Renal pelvis (tissue), 4 donors: Measurements from ENCODE around the gene SOX30. TPM values are rescaled to one million over a fixed set of nuclear protein-coding genes. Genes with fewer than 3 reads are reported as not detected.

Source experiments
- DNase-seq: peaks from one replicate; pipeline ENCODE4 v3.0.0-alpha.2; 2013
- polyA plus RNA-seq, 3 donors: library from polyadenylated mRNA; unstranded; fragments of 120-200 nt; gene quantifications; one replicate each; pipeline ENCODE4 v1.2.1, GENCODE V29; 2013; ENCODE audit not compliant: insufficient read length in 3 of 3

SOX30 gene
- polyA plus RNA-seq, 3 donors: 0.58 to 0.68 (median 0.64) TPM

DNA sequence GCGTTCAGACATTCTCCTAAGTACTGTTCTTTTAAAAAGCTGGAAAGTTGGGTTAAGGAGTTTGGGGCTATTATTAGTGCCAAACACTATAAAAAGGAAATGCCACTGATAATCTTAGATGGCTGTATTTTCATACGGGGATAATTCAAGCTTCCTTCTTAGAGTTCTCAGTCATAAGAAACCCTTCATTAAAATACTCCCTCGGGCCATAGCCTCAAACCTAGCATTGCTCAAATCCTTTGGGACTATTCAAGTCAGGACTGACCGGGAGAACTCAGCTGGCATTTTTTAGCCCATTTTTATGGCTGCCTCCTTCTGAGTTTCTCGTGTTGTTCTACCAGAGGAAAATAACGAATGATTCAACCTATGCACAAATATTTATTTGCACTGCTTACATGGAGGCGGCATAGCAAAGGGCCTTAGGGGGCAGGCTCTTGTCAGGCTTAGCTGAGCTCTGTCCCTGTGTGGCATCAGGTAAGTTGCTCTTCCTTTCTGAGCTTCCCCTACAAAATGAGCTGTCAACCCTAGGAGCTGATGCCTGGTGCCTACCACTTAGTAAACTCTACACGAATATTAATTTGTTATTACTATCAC, 43.2 kb downstream of the SOX30 start:
- no peak for DNase-seq

DNA sequence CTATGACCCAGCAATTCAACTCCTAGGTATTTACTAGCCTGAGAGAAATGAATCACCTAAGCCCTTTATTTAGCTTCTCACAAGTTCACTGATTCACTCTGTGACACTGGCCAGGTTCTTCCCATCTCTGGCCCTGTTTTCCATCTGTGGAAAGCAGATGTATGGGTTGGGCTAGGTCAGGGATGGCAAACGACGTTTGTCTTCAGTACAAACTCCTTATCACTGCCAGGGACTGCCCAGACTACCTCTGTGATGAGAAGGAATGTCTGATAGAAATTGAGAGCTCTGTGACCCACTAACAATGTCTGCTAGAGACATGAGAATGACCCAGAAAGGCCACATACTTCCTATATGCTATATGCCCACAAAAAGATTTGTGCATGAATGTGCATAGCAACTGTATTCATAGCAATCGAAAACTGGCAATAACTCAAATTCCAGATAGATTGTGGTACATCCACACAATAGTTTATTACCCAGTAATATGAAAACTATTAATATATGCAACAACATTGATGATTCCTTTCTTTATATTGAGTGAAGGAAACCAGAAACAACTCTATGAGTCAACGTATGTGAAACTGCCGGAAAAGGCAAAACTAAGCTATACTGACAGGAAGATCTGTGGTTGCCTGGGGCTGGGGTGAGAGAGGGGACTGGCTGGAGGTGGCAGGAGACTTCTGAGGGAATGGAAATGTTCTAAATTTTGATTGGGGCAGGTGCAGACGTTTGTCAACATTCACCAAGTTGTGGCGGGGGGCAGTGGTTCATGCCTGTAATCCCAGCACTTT, 44.7 kb downstream of the SOX30 start:
- no peak for DNase-seq

DNA sequence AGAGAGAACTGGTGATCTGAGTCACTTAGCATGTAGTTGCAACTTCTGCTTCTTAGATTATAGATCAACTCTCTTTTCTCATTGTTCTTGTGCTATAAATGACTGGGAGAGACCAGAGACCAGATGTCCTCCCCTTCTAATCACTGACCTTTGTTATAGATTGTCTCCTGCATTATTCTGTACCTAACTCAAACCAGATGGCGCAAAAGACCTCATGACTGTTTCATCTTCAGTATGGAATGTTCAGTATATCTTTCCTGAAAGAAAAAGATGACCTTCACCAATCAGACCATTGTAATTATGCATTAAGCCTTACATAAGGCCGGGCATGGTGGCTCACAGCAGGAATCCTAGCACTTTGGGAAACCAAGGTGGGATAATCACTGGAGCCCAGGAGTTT, 46.2 kb downstream of the SOX30 start:
- no peak for DNase-seq

DNA sequence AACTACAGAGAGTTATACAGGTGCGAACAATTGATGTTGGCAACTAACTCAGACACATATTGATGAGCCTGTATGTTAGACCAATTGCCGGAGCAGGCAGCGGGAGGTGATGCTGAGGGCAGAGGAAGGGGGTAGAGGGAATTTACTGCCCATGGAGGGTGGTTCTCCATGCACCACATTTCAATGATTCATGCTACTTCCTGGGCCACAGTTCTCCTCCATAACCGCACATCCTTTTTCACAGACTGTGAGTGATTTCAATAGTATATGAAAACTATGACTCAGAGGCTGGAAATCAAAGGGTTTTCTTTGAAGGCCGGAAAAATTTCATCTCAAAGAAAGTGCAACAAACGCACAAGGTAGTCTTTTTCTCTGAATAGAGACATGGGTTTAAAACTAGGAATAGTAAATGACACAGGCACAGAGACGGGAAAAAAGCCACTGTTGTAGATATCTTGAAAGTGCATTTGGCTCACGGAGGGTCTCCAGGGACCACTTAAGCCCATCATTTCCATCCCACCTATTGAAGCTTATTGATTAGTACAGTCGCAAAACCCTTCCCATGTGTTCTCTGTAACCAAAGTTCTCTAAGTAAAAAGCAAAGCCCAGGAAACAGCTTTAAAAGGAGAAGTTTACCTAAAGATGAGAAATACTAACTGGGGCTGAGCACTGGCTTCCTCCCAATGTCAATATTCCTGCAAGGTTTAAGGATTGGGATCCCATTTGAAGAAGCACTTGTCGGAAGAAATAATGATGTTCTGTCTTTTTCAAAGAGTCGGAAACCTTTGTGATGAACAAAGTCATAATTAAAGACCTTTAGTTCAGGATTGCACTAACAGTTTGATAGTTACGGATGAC, 48.7 kb downstream of the SOX30 start:
- no peak for DNase-seq

DNA sequence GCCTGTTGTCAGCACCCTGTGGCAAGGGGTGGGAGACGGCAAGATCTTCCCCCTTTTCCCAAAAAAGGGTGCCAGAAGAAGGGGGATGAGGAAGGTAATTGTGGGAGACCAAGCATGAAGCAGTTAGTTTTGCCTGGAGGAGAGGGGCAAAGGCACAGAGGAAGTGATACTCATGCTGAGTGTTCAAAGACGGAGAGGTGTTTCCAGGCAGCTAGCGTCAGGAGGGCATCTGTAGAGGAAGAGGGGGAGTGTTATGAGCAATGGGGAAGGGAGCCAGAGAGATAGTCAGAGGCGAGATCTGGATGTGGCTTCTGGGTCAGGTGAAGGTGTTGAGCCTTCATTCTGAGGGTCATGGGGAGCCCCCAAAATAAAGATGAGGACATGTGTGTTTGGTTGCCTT, 49.7 kb downstream of the SOX30 start:
- DNase-seq: no peak

DNA sequence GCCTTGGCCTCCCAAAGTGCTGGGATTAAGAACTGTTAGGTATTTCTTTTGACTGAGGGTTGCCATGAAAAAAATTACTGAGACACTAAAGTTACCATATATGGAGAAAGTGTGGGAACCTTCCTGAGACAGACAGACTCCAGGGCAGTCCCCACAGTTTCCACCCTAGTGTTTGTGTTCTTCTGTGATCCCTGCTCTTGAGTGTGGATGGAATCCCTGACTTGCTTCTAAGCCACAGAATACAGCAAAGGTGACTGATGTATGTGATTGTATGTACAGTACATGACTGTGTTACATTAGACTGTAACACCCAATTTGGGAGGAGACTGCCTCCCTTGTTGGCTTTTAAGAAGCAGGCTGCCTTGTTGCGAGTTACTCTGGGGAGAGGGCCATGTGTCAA, 52.0 kb downstream of the SOX30 start:
- DNase-seq: no peak

DNA sequence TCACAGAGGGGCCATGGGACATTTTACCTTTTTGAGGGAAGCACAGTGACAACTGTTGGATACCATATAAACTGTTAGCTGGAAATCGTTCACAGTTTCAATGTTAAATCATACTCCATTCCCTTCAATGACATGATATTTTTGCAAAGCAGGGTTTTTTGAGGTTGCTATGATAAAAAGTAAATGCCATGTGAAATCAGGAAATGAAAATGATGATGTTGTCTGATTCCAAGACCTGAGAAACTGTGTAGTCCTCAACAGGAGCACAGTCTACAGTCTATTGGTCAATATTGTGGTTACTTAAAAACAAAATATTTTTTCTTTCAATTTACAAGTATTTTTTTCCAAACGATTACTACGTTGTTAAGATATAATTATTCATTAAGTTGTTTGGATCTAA, 52.7 kb downstream of the SOX30 start:
- DNase-seq: no peak

DNA sequence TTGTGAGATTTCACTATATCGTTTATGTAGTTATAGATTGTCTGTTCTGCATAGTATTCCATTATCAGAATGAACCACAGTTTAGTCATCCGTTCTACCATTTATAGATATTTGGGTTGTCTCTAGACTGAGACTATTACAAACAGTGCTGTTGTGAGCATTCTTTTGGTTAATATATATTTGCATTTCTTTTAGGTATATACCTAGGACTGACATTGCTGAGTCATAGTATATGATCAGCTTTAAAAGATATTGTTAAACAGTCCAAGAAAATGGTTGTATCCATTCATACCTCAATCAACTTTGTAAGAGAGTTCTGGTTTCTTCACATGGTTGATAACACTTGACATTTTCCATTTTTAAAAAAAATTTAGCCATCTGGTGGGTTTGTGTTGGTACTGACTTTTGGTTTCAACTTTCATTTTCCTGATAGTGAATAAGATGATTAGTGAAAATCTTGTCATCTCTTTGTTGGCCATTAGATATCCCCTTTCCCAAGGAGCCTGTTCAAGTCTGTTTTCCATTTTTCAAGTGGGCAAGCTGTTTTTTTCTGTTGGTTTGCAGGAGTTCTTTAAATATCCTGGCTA, 53.8 kb downstream of the SOX30 start:
- no peak for DNase-seq

DNA sequence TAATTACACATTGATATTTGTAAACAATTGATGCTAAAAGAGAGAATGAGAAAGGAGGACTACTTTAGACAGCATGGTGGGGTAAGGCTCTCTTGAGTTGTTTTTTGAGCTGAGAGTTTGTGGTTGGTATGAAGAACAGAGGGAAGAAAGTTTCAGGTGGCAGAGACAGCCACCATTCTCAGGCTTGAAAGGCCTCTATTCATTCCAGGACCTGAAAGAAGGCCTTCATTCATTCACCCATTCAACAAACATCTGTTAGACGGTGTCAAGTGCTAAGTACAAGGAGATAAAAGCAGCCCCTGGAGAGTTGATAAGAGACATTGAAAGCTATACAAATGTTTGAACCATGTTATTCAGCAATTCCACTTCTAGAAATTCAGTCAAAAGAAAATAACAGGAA, 55.0 kb downstream of the SOX30 start:
- no peak for DNase-seq

DNA sequence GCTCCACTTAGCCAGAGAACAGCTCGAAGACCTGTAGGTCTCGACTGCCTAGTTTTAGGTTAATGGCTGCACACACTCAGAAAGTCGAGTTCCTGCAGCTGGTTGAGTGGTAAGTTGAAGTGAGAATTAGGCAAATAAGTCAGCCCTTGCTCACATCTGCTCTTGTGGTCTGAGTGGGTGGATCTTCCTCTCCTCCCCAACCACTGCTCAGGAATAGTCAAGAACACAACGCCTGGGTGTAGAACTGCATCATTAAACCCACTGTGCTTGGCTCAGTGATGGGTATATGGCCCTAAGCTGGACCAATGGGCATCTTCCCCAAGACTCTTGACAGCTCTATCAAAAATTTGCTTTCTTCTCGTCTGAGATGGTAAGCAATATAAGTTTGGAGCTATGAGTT, 55.8 kb downstream of the SOX30 start:
- DNase-seq: no peak

DNA sequence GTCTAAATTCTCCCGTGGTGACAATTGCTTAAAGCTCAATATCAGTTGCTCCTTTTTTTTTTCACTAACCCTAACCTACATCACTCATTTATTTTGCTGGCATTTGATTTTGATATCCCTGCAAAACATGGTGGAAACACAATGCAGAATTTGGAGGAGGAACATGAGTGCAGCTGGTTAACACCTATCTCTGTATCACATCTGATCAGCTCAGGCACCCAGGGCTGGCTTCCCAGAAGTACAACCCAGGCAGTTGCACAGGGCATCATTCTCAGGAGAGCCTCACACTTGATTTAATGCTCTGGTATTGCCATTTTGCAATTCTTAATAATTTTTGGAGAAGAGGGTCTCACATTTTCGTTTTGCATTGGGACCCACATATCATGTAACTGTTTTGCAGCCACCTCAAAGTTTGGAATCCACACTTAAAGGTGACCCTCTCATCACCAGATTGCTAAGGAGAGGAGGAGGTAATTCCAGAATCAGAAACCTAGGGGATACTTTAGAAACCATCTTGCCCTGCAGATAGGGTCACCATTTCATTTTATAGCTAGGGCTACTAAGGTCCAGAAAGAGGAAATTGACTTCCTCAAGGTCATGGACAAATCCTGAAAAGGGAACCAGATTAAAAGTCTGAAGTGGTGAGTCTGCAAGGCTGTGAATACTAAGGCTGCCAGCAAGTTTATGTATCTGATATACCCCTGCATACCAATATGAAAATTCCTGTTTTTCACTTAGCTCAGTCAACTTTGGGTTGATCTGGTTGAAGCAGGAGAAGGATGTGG, 57.4 kb downstream of the SOX30 start:
- DNase-seq: no peak

DNA sequence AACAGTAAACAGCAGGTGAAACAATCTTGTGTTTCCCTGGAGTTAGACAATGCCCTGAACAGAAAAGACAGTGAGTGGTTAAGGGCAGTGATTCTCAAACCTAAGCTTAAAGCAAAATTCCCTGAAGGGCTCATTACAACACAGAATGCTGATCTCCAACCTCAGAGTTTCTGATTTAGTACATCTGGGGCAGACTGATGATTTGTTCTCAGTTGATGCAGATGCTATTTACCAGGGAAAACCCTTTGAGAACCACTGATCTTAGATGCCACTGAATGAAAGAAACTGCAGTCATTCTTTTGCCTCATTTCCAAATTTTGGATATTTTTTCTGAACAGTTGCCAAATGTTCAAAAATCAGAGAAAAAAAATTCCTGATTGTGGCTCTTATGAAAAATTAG, 58.0 kb downstream of the SOX30 start:
- DNase-seq: no peak

DNA sequence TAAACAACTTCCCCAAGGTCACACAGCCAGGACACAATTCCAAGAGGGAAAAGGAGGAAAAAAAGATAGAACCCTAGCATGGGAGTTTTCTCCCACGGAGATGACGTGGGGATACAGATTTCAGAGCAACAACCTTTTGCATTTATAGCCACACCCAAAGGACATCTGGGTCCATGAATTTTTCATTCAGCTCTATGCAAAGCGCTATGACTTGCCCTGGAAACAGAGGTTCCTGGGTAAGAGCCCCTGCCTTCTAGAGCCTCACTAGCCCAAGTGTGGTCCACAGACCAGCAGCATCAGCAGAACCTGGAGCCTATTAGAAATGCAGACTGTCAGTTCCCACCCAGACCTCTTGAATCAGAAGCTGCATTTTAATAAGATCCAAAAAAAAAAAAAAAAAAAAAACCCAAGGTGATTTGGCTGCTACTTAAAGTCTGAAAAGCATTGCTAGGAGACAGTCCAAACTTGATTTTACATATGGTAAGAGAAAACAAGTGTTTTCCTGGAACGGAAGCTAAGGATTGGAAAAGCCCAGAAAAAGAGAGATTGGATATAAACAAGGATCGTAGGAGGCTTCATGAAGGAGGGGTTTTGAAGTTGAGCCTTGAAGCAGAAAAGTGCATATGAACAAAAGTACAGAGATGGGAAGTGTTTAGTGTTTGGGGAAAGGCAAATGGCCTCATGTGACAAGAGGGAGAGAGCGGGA, 59.0 kb downstream of the SOX30 start:
- DNase-seq: no peak

DNA sequence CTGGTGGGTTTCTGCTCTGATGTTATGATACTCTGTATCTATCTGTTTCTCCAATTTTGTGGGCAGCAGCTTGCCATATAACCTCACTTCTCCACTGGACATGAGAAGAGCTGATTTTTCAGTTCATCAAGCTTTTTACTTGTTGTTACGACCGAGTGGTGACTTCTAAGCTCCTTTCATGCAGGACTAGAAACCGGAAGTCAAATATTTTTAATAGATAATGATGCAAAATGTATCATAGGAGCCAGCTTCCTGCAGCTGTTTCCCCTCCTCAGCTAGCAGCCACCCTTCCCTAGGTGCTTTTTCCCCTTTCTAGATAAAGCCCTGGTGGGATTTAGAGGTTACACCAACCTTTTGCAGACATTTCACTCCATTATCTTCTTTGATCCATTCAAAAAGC, 59.6 kb downstream of the SOX30 start:
- no peak for DNase-seq

DNA sequence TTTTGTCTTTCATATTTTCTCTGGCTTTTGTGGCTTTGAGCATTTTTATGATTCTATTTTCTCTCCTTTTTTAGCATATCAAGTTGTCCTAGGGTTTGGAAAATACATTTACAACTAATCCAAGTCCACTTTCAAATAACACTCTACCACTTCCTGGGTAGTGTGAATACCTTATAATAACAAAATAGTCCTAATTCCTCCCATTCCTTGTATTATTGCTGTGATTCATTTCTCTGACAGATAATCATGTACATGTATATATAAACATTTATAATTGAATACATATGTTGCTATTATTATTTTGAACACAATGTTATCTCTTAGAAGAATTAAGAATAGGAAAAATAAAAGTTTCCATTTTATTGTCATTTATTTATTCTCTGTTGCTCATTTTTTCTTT, 61.8 kb downstream of the SOX30 start:
- DNase-seq: no peak

DNA sequence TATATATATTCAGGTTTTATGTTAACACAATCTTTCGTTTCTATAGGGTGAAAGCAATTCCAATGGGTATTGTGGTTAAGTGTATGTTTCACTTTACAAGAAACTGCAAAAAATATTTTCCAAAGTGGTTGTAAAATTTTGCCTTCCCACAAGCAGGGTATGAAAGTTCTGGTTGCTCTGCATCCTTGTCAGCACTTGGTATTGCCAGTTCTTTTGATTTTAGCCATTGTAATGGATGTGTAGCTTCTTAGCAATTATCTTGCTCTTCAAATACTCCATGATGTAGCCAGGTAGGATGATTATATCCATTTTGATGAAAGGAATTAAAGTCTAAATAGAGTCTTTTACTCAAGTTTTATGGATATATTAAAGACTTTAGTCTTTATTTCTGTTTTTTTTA, 67.6 kb downstream of the SOX30 start:
- no peak for DNase-seq

DNA sequence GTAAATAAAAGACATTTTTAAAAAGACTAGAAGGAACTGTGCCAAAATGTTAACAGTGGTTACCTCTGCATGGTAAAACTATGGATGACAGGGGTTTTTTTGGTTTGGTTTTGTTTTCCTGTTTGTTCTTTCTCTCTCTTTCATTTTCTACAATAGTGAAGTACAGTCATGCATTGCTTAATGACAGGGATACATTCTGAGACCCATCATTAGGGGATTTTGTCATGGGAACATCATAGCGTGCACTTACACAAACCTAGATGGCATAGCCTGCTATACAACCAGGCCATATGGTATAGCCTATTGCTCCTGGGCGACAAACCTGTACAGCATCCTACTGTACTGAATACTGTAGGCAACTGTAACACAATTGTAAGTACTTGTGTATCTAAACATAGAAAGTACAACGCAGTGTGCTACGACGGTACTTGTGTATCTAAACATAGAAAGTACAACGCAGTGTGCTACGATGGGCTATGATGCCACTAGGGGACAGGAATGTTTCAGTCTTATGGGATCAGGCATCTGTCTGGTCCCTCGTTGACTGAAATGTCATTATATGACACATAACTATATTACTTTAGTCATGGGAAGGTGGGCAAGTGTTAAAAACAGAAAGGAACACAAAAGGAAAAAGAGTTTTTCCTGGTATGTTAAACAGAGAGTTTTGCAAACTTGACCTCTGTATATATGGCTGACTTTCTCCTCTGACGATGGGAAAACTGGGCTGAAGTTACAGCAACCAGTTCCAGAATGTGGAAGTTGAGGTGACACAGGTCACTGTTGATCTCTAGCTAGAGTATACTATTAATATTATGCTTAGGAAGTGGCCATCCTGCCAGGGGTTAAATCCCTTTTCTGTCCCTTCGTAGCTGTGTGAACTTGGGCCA, 69.3 kb downstream of the SOX30 start:
- no peak for DNase-seq

DNA sequence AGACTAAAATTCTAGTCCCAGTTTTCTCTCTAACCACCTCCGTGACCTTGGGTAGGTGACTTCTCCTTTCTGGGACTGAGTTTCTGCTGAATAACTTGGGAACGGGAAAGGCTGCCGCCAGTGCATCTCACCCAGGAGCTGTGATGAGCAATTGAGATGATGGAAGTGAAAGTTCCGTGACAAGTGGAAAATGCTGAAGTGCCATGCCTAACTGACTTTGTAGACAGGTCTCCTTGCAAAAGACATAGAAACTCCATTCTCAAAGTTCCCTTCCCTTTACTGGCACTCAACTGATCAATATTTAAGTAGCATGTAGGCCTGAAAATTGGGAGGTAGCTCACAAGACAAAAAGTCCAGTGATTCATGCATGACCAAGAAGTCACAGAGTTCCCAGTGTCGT, 70.3 kb downstream of the SOX30 start:
- no peak for DNase-seq

DNA sequence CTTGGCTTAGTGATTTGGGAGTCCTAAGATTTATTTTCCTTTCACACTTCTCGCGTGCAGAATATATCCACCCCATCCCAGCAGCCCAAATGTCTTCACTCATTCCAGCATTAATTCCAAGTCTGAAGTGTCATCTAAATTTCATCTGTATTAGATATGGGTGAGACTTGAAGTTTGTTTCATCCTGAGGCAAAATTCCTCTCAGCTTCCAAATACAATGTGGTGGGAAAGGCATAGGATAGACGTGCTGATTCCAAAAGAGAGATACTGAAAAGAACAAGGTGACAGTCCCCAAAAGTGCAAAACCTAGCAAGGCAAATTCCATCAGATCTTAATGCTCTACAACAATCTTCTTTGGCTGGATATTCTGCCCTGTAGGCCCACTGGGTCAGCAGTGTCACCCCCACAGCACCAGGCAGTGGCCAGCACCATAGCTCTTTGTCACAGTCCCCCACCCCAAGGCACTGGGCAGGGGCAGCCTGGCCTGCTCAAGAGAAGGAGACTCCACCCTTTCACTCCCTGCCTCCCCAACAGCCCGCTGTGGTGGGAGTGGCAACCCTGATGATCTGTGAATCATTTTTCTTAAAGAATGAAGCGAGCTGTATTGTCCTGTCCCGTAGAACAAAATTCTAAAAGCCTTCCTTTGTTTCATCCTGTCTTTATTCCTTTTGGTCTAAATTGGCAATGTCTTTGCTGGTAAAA, 74.0 kb downstream of the SOX30 start:
- no peak for DNase-seq
